ENCODE results near the gene CMAS. TPM values are rescaled to one million over a fixed set of nuclear protein-coding genes. Genes with fewer than 3 reads are reported as not detected.

CMAS gene
- total and polyA plus RNA-seq, 2 experiments from 2014 or later: 61.2 to 118 TPM

GRCh38 chr12:22016982-22017381 is 29.0 kb upstream of the CMAS start:
- H3K9me3 Mint-ChIP-seq: no peaks in the 10 kb centered on the region
- no peak overlapping the region for H3K4me3 ChIP-seq
- DNase-seq (ENCODE audit: low spot score): no peak
- no peaks in the 10 kb centered on the region for H3K9me2 ChIP-seq (ENCODE audit: insufficient read depth)
- H3K36me3 Mint-ChIP-seq (ENCODE audit: low read depth): no peaks in the 10 kb centered on the region
- H3F3A ChIP-seq (replicated peaks; ENCODE audit: low read depth): no peaks in the 10 kb centered on the region
- H3K27me3 ChIP-seq (ENCODE audit: insufficient read depth): no peaks in the 10 kb centered on the region
- TF ChIP-seq STAT1 (IDR thresholded peaks at IDR 0.05; ENCODE audit: unreplicated experiment) (no peak), EZH2phosphoT487 (IDR thresholded peaks at IDR 0.05; ENCODE audit: unreplicated experiment) (no peak), ZNF331 (CRISPR knock-in tag; IDR thresholded peaks at IDR 0.05; ENCODE audit: low read depth) (no peak), NANOG (IDR thresholded peaks at IDR 0.05; ENCODE audit: borderline replicate concordance) (no peak), CTCF (conservative IDR thresholded peaks at IDR 0.05; ENCODE audit: low read depth in 2 of 2) (no peak), POLR2AphosphoS5 (IDR thresholded peaks at IDR 0.05; ENCODE audit: low read depth) (no peak), ZNF114 (CRISPR knock-in tag; IDR thresholded peaks at IDR 0.05) (no peak)
- TF ChIP-seq, protein P1, sequence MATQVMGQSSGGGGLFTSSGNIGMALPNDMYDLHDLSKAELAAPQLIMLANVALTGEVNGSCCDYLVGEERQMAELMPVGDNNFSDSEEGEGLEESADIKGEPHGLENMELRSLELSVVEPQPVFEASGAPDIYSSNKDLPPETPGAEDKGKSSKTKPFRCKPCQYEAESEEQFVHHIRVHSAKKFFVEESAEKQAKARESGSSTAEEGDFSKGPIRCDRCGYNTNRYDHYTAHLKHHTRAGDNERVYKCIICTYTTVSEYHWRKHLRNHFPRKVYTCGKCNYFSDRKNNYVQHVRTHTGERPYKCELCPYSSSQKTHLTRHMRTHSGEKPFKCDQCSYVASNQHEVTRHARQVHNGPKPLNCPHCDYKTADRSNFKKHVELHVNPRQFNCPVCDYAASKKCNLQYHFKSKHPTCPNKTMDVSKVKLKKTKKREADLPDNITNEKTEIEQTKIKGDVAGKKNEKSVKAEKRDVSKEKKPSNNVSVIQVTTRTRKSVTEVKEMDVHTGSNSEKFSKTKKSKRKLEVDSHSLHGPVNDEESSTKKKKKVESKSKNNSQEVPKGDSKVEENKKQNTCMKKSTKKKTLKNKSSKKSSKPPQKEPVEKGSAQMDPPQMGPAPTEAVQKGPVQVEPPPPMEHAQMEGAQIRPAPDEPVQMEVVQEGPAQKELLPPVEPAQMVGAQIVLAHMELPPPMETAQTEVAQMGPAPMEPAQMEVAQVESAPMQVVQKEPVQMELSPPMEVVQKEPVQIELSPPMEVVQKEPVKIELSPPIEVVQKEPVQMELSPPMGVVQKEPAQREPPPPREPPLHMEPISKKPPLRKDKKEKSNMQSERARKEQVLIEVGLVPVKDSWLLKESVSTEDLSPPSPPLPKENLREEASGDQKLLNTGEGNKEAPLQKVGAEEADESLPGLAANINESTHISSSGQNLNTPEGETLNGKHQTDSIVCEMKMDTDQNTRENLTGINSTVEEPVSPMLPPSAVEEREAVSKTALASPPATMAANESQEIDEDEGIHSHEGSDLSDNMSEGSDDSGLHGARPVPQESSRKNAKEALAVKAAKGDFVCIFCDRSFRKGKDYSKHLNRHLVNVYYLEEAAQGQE (IDR thresholded peaks at IDR 0.05; ENCODE audit: unreplicated experiment): no peak
- TF ChIP-seq, protein P2, sequence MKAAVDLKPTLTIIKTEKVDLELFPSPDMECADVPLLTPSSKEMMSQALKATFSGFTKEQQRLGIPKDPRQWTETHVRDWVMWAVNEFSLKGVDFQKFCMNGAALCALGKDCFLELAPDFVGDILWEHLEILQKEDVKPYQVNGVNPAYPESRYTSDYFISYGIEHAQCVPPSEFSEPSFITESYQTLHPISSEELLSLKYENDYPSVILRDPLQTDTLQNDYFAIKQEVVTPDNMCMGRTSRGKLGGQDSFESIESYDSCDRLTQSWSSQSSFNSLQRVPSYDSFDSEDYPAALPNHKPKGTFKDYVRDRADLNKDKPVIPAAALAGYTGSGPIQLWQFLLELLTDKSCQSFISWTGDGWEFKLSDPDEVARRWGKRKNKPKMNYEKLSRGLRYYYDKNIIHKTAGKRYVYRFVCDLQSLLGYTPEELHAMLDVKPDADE (IDR thresholded peaks at IDR 0.05): no peak
- TF ChIP-seq, protein P3, sequence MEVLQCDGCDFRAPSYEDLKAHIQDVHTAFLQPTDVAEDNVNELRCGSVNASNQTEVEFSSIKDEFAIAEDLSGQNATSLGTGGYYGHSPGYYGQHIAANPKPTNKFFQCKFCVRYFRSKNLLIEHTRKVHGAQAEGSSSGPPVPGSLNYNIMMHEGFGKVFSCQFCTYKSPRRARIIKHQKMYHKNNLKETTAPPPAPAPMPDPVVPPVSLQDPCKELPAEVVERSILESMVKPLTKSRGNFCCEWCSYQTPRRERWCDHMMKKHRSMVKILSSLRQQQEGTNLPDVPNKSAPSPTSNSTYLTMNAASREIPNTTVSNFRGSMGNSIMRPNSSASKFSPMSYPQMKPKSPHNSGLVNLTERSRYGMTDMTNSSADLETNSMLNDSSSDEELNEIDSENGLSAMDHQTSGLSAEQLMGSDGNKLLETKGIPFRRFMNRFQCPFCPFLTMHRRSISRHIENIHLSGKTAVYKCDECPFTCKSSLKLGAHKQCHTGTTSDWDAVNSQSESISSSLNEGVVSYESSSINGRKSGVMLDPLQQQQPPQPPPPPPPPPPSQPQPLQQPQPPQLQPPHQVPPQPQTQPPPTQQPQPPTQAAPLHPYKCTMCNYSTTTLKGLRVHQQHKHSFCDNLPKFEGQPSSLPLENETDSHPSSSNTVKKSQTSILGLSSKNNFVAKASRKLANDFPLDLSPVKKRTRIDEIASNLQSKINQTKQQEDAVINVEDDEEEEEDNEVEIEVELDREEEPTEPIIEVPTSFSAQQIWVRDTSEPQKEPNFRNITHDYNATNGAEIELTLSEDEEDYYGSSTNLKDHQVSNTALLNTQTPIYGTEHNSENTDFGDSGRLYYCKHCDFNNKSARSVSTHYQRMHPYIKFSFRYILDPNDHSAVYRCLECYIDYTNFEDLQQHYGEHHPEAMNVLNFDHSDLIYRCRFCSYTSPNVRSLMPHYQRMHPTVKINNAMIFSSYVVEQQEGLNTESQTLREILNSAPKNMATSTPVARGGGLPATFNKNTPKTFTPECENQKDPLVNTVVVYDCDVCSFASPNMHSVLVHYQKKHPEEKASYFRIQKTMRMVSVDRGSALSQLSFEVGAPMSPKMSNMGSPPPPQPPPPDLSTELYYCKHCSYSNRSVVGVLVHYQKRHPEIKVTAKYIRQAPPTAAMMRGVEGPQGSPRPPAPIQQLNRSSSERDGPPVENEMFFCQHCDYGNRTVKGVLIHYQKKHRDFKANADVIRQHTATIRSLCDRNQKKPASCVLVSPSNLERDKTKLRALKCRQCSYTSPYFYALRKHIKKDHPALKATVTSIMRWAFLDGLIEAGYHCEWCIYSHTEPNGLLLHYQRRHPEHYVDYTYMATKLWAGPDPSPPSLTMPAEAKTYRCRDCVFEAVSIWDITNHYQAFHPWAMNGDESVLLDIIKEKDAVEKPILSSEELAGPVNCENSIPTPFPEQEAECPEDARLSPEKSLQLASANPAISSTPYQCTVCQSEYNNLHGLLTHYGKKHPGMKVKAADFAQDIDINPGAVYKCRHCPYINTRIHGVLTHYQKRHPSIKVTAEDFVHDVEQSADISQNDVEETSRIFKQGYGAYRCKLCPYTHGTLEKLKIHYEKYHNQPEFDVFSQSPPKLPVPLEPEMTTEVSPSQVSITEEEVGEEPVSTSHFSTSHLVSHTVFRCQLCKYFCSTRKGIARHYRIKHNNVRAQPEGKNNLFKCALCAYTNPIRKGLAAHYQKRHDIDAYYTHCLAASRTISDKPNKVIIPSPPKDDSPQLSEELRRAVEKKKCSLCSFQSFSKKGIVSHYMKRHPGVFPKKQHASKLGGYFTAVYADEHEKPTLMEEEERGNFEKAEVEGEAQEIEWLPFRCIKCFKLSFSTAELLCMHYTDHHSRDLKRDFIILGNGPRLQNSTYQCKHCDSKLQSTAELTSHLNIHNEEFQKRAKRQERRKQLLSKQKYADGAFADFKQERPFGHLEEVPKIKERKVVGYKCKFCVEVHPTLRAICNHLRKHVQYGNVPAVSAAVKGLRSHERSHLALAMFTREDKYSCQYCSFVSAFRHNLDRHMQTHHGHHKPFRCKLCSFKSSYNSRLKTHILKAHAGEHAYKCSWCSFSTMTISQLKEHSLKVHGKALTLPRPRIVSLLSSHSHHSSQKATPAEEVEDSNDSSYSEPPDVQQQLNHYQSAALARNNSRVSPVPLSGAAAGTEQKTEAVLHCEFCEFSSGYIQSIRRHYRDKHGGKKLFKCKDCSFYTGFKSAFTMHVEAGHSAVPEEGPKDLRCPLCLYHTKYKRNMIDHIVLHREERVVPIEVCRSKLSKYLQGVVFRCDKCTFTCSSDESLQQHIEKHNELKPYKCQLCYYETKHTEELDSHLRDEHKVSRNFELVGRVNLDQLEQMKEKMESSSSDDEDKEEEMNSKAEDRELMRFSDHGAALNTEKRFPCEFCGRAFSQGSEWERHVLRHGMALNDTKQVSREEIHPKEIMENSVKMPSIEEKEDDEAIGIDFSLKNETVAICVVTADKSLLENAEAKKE (CRISPR knock-in tag; IDR thresholded peaks at IDR 0.05): no peak
- no peaks in the 10 kb centered on the region; the same call in 1 of the 2 replicates for H3K4me1 ChIP-seq (ENCODE audit: insufficient read depth)
- H3K4me3 Mint-ChIP-seq: no peak overlapping the region
- H3K4me1 Mint-ChIP-seq: peaks cover 6% of the 10 kb centered on the region; the same call in 2 of the 3 replicates
- no peak overlapping the region for H3K27ac Mint-ChIP-seq
- H2AFZ ChIP-seq: no peak overlapping the region
- no peaks in the 10 kb centered on the region for H3K36me3 ChIP-seq (ENCODE audit: insufficient read depth)
- ATAC-seq: no peak
- no peaks in the 10 kb centered on the region for H3K79me2 ChIP-seq (replicated peaks; ENCODE audit: insufficient read depth)
- peaks cover 2% of the 10 kb centered on the region for H3K27me3 Mint-ChIP-seq (ENCODE audit: insufficient read depth, low read depth, poor library complexity)
- no peaks in the 10 kb centered on the region for H4K20me1 ChIP-seq (replicated peaks; ENCODE audit: insufficient read depth)
- H3K4me2 ChIP-seq: no peak overlapping the region
- no peak overlapping the region for H3K27ac ChIP-seq (ENCODE audit: low read depth)

All from GM23338 (cell line).